EH (cell line): ENCODE results near the gene PELI2.

Experiments used
- DNase-seq: peaks from one replicate; pipeline ENCODE4 v3.0.0-alpha.2; 2015; ENCODE audit warnings: low read depth

PELI2 gene

DNA sequence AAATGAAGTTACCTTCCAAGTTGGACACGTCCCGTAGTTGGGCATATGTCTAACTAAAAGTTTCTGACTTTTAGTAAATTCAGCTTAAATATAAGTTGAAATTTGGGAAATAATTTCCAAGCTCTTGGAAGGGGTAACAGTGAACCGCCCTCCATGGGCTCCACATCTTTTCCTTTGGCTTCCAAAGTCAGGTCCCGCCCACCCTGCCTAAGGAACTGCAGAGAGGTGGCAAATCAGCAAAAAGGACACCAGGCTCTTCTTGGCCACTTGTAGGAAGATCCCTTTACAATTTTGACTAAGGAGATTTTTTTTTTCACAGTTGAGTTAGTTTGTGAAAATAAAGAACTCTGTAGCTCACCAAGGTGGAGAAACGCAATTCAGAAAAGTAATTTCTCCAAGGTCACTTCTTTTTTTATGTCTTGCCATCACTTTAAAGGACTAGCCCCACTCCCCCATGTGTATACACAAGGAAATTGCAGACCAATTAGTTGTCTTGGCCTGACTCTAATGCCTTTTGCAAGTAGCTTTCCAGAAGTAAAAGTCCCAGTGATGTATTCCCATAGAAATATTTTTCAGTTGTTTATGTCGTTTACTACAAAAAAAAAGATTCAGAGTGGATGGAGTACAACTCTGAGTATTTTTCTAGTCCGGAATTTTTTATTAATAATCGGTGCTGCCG lies 181.2 kb downstream of the PELI2 start:
- peak; percentile 25 for DNase-seq

GRCh38 chr14:56300495-56300894 lies 182.3 kb downstream of the PELI2 start:
- DNase-seq = peak; percentile 82

GRCh38 chr14:56304456-56304855 lies 186.2 kb downstream of the PELI2 start:
- peak; percentile 23 for DNase-seq

DNA sequence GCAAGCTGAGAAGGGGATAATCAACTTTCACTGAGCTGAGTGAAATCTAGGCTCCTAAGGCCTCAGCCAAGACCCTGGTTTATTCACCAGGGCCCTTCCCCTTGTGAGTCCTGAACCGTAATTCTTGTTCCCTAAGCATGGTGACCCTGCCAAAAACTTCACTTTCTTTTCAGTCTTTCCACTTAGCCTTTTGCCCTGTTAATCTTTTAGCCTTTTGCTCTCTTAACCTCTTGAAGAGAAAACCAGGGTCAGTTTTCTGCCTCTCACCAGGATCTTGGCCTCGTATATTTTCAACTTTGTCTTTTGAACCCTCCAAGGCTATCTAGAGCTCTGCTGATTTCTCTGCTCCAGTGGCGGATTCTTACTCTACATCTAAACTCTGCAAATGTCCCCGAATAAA lies 191.0 kb downstream of the PELI2 start:
- no peak for DNase-seq

DNA sequence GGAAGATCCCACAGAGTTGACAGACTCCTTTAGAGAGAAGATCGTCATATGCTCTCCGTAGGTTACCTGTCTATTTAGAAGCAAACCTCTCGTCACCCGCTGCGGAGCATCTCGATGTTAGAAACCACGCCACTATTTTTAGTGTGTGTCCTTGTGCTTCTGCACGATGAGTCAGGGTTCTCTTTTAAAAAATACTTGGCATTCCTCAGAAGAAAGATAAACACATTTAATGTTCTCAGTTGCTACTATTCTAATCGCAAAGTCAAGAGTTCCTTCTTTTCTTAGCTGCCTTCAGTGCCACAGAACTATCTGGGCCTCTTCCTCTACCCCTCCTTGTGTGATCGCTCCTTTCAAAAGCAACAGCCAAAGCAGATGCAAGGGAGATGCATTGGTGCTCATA lies 192.4 kb downstream of the PELI2 start:
- peak; percentile 84 for DNase-seq

GRCh38 chr14:56313789-56314188 lies 195.6 kb downstream of the PELI2 start:
- no peak for DNase-seq

GRCh38 chr14:56318393-56319115 lies 200.3 kb downstream of the PELI2 start:
- no peak for DNase-seq

GRCh38 chr14:56321861-56322260 lies 203.7 kb downstream of the PELI2 start:
- no peak for DNase-seq

DNA sequence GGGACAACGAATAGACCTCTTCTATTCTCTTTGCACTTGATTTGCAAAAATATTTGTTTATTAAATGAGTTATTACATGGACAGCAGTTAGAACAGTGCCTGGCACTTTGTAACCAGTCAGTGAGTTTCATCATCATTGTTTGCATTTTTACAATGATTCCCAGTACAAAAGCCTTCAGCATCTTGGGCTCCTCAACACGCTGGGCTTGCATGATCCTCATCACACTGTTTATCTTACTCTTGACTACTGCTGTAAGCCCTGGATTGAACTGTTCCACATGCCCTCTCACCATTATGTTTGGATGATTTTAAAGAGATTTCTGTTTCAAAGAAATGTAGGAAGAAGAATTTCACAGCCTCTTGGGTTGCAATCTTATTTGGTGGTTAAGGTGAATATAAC lies 204.3 kb downstream of the PELI2 start:
- DNase-seq = no peak

- peak; percentile 11 for DNase-seq
Measured at GRCh38 chr14:56324454-56324853, 206.2 kb downstream of the PELI2 start.

- DNase-seq = peak; percentile 63
Measured at GRCh38 chr14:56324856-56325699, 206.9 kb downstream of the PELI2 start.

DNA sequence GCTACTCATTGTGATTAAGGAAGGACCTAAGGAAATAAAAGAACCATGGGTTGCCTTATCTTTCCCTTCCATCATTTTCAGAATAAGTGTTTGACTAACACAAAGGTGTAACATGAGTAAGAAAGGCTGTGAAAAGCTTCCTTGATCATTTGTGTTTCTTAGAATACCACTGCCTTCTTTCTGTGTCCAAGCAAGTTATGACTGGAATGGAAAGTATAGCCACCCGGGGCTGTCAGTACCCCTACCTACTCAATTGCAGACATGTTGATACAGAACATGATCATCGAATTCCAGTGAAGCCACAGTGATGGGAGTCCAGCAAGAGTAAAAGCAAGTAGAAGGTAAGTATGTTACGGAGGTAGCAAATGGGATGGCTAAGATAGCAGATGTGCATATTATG lies 209.8 kb downstream of the PELI2 start:
- DNase-seq = no peak

- DNase-seq = no peak
Measured at GRCh38 chr14:56331592-56332216, 213.5 kb downstream of the PELI2 start.

- peak; percentile 85 for DNase-seq
Measured at GRCh38 chr14:56333359-56334292, 215.4 kb downstream of the PELI2 start.

DNA sequence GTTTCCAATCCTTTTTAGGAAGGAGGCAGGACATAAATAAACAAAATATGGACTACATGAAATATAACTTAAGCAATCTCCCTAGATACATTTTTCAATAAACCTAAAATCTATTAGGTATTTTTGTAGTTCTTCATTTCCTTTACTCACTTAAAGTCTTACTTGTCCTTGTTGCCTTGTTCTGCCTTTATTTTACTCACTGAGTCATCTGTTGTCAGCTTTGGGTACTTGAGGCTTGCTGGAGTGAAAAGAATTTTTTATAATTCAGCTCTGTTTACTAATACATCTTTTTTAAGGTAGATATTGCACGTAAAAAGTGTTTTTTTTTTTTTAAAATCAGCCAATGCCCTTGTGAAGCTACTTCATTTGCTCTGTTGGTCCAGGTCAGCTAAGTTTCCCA lies 216.2 kb downstream of the PELI2 start:
- DNase-seq = no peak

DNA sequence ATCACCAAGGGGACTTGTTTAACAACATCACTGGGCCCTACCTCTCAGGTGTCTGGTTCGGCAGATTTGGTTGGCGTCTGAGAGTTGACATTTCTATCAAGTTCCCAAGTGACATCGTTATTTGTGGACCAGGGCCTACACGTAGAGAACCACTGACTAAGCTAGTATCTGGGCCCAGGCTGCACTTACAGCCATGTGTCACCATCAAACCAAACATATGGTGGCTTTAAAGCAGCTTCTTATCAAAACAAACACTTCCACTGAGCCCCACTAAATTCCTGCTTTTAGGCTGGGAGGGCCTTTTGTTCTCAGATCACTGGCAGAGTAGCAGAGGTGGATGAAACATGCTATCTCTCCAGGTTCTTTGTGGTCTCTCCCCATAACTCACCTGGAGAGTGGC lies 220.5 kb downstream of the PELI2 start:
- peak; percentile 65 for DNase-seq

GRCh38 chr14:56339855-56340701 lies 221.9 kb downstream of the PELI2 start:
- DNase-seq = peak; percentile 97

- DNase-seq = no peak
Measured at GRCh38 chr14:56340932-56341331, 222.7 kb downstream of the PELI2 start.

- DNase-seq = peak; percentile 62
Measured at GRCh38 chr14:56341766-56342493, 223.7 kb downstream of the PELI2 start.
